PC-9 (cell line): ENCODE measurements around the gene CNKSR3. TPM values are rescaled to one million over a fixed set of nuclear protein-coding genes. Genes with fewer than 3 reads are reported as not detected.
"Not testable (repeated sequence)": the region's sequence is repeated elsewhere in the genome, so short reads cannot be mapped to it uniquely, and the experiment has no call there.

Experiments
- BruUV-seq: library from RNA; stranded (reverse); fragments of 400-500 nt; replicated peaks from 2 replicates; lab custom pipeline; 2021; lab: Mats Ljungman, UMichigan
- CTCF ChIA-PET: fragments of 300-600 bp; sonication (Branson Sonifier 250); formaldehyde crosslinking; loops from one replicate; lab custom pipeline; 2022; ENCODE audit warnings: antibody characterized with exemption; lab: Charles Lee
- POLR2A ChIA-PET: fragments of 300-600 bp; sonication (Branson Sonifier 250); formaldehyde crosslinking; loops from one replicate; lab custom pipeline; 2022; ENCODE audit warnings: antibody characterized with exemption; ENCODE audit not compliant: unreplicated experiment; lab: Charles Lee
- DNase-seq, 2 experiments: peaks; one replicate each; pipeline versions ENCODE4 v3.0.0 to v3.0.0-alpha.2; 2015 to 2022; ENCODE audit warnings: mixed read lengths in 1 of 2
- H2AFZ ChIP-seq: fragments of 200-600 bp; sonication (generic); 2 replicates; pipeline ENCODE4 v1.8.1; 2017; ENCODE audit warnings: antibody characterized with exemption
- H3F3A ChIP-seq: fragments of 200-600 bp; sonication (generic); 2 replicates; pipeline ENCODE4 v1.8.1; 2017; ENCODE audit warnings: antibody characterized with exemption, mild to moderate bottlenecking, low read depth; ENCODE audit not compliant: insufficient read depth
- H3K27ac ChIP-seq: fragments of 200-600 bp; sonication (generic); 2 replicates; pipeline ENCODE4 v1.6.1; 2016; ENCODE audit warnings: mixed run types
- H3K27me3 ChIP-seq: fragments of 200-600 bp; sonication (generic); 2 replicates; pipeline ENCODE4 v1.6.1; 2016; ENCODE audit warnings: low read depth, mixed run types; ENCODE audit not compliant: insufficient read depth
- H3K36me3 ChIP-seq: fragments of 200-600 bp; sonication (generic); 2 replicates; pipeline ENCODE4 v1.6.1; 2016; ENCODE audit warnings: low read depth, mixed run types
- H3K4me1 ChIP-seq: fragments of 200-600 bp; sonication (generic); replicated peaks from 2 replicates; pipeline ENCODE4 v1.6.1; 2016; ENCODE audit warnings: mixed run types; ENCODE audit not compliant: insufficient read depth
- H3K4me2 ChIP-seq: fragments of 200-600 bp; sonication (generic); 2 replicates; pipeline ENCODE4 v1.6.1; 2017; ENCODE audit warnings: mixed run types
- H3K4me3 ChIP-seq: fragments of 200-600 bp; sonication (generic); 2 replicates; pipeline ENCODE4 v1.6.1; 2016; ENCODE audit warnings: mixed run types
- H3K79me2 ChIP-seq: fragments of 200-600 bp; sonication (generic); 2 replicates; pipeline ENCODE4 v1.6.1; 2017; ENCODE audit warnings: low read depth, mixed run types
- H3K9me2 ChIP-seq: fragments of 200-600 bp; sonication (generic); 2 replicates; pipeline ENCODE4 v1.8.1; 2017; ENCODE audit warnings: mild to moderate bottlenecking; ENCODE audit not compliant: insufficient read depth
- H3K9me3 ChIP-seq: fragments of 200-600 bp; sonication (generic); 2 replicates; pipeline ENCODE4 v1.8.1; 2016; ENCODE audit warnings: low read depth; ENCODE audit not compliant: insufficient read depth
- H4K20me1 ChIP-seq: fragments of 200-600 bp; sonication (generic); 2 replicates; pipeline ENCODE4 v1.8.1; 2017; ENCODE audit not compliant: insufficient read depth
- CTCF ChIP-seq: fragments of 200-600 bp; sonication (generic); conservative IDR thresholded peaks from 2 replicates; pipeline ENCODE4 v1.6.1; 2017; ENCODE audit warnings: mixed run types, antibody characterized with exemption, mild to moderate bottlenecking, moderate library complexity
- EZH2 ChIP-seq: fragments of 200-600 bp; sonication (generic); IDR thresholded peaks from 2 replicates; pipeline ENCODE4 v1.8.0; 2017; ENCODE audit warnings: antibody characterized with exemption, low read depth
- intact Hi-C: fragments of 100-400 bp; cut with micrococcal nuclease; formaldehyde crosslinking; loops from one replicate; pipeline ENCODE4 v1.10.0; 2022; ENCODE audit not compliant: unreplicated experiment
- total RNA-seq: library from RNA; stranded (reverse); gene quantifications from 2 replicates; pipeline ENCODE4 v1.2.3, GENCODE V29; 2021

CNKSR3 gene
- total RNA-seq, 1 experiment from 2014 or later, result 4.7 TPM

- peaks cover 5% of the 10 kb centered on the region for H3K4me1 ChIP-seq
- H3K4me3 ChIP-seq, result no peak overlapping the region
- BruUV-seq, result no TSS peak
- no peak for DNase-seq
- no peaks in the 10 kb centered on the region for H3K79me2 ChIP-seq
- ChIA-PET CTCF (no interaction called here), POLR2A (no interaction called here)
- H3K4me2 ChIP-seq, result no peak overlapping the region
- H3K27ac ChIP-seq, result no peak overlapping the region
- H3K27me3 ChIP-seq, result no peaks in the 10 kb centered on the region
- H2AFZ ChIP-seq, result no peak overlapping the region
- H3K36me3 ChIP-seq, result no peaks in the 10 kb centered on the region
- H3K9me3 ChIP-seq, result no peaks in the 10 kb centered on the region
- intact Hi-C loops, result loop anchor here (10.0 kb wide), 1 partner anchor 131 kb away; no protein-coding TSS in a partner anchor
- TF ChIP-seq EZH2 (no peak), CTCF (no peak)
- peaks cover 4% of the 10 kb centered on the region; the same call in 1 of the 2 replicates for H3F3A ChIP-seq
- H3K9me2 ChIP-seq, result no peaks in the 10 kb centered on the region
- no peaks in the 10 kb centered on the region for H4K20me1 ChIP-seq
Measured at GRCh38 chr6:154516276-154516675, 5.8 kb upstream of the CNKSR3 start.

- Histone ChIP-seq H3K79me2 (no peaks in the 10 kb centered on the region), H3K4me2 (no peak overlapping the region), H3K27ac (no peak overlapping the region), H2AFZ (no peak overlapping the region), H3K4me1 (peaks cover 8% of the 10 kb centered on the region), H3K9me2 (no peaks in the 10 kb centered on the region), H3K27me3 (no peaks in the 10 kb centered on the region), H3F3A (peaks cover 9% of the 10 kb centered on the region; the same call in 1 of the 2 replicates), H3K4me3 (no peak overlapping the region), H3K36me3 (no peaks in the 10 kb centered on the region), H4K20me1 (no peaks in the 10 kb centered on the region), H3K9me3 (no peaks in the 10 kb centered on the region)
- intact Hi-C loops, result loop anchor here (10.0 kb wide), 1 partner anchor 131 kb away; no protein-coding TSS in a partner anchor
- DNase-seq, result no peak
- BruUV-seq, result no TSS peak
- TF ChIP-seq EZH2, result no peak
- no peak for TF ChIP-seq CTCF
- ChIA-PET POLR2A (no interaction called here), CTCF (no interaction called here)
Measured at GRCh38 chr6:154515826-154516225, 5.3 kb upstream of the CNKSR3 start.

GRCh38 chr6:154515076-154515475 lies 4.6 kb upstream of the CNKSR3 start:
- CTCF ChIA-PET, POLR2A ChIA-PET, H3K79me2 ChIP-seq, H3K27ac ChIP-seq, DNase-seq, H3K4me3 ChIP-seq, H3K36me3 ChIP-seq, BruUV-seq, H2AFZ ChIP-seq, H3K4me2 ChIP-seq, H3K27me3 ChIP-seq, H3K9me3 ChIP-seq, H4K20me1 ChIP-seq, H3K9me2 ChIP-seq, H3K4me1 ChIP-seq: not testable (repeated sequence)
- H3F3A ChIP-seq, result peaks cover 11% of the 10 kb centered on the region; the same call in 1 of the 2 replicates
- intact Hi-C loops, result loop anchor here (10.0 kb wide), 1 partner anchor 130 kb away; no protein-coding TSS in a partner anchor

- POLR2A ChIA-PET, result no interaction called here
- Histone ChIP-seq H3K4me2 (no peak overlapping the region), H3K9me2 (no peaks in the 10 kb centered on the region), H3K79me2 (no peaks in the 10 kb centered on the region), H3K27ac (no peak overlapping the region), H3K36me3 (no peaks in the 10 kb centered on the region), H3K4me3 (no peak overlapping the region), H3K4me1 (peaks cover 10% of the 10 kb centered on the region), H3K27me3 (no peaks in the 10 kb centered on the region), H2AFZ (no peak overlapping the region), H4K20me1 (no peaks in the 10 kb centered on the region), H3K9me3 (no peaks in the 10 kb centered on the region), H3F3A (peaks cover 11% of the 10 kb centered on the region; the same call in 1 of the 2 replicates)
- intact Hi-C loops, result loop anchor here (10.0 kb wide), 1 partner anchor 130 kb away; no protein-coding TSS in a partner anchor
- no peak for DNase-seq
- TF ChIP-seq EZH2 (no peak), CTCF (no peak)
- CTCF ChIA-PET, result no interaction called here
- BruUV-seq, result no TSS peak
Measured at GRCh38 chr6:154514481-154514880, 4.0 kb upstream of the CNKSR3 start.
